B cell (primary cell): ENCODE results near the gene PCDHA11. TPM values are rescaled to one million over a fixed set of nuclear protein-coding genes. Genes with fewer than 3 reads are reported as not detected.

Experiments
- polyA plus RNA-seq: library from polyadenylated mRNA; depleted of rRNA; stranded (reverse); fragments of >200 nt; gene quantifications from 2 replicates; pipeline ENCODE4 v1.2.3, GENCODE V29; 2012
- total RNA-seq, 2 donors: library from RNA; stranded (reverse); fragments of 120-200 nt in 1 of 2; gene quantifications; 1 replicate in 1 of 2; 2 replicates in 1 of 2; pipeline versions ENCODE4 v1.2.3 to v1.2.4, GENCODE V29; 2013 to 2022

Gene PCDHA11
- total and polyA plus RNA-seq, 2 donors (not counting 1 experiment from before 2014, with no cell fraction given): not detected

Other genes with a start within 250 kb of the PCDHA11 start
- gene CD14, start 235.8 kb upstream of the PCDHA11 start, total RNA-seq: 0.97 and 1.8 TPM in 2 replicates
- gene CD14, start 235.8 kb upstream of the PCDHA11 start, polyA plus RNA-seq: 4.3 and 11.4 TPM in 2 replicates
- gene TMCO6, start 229.5 kb upstream of the PCDHA11 start, total RNA-seq: 33.3 and 36.2 TPM in 2 replicates
- gene TMCO6, start 229.5 kb upstream of the PCDHA11 start, polyA plus RNA-seq: 70.4 and 78.3 TPM in 2 replicates
- 40.7 and 41.9 TPM in 2 replicates for gene NDUFA2, start 221.3 kb upstream of the PCDHA11 start, total RNA-seq
- 45.3 and 65.9 TPM in 2 replicates for gene NDUFA2, start 221.3 kb upstream of the PCDHA11 start, polyA plus RNA-seq
- 108 and 110 TPM in 2 replicates for gene IK, start 221.1 kb upstream of the PCDHA11 start, total RNA-seq
- 54.0 and 91.0 TPM in 2 replicates for gene IK, start 221.1 kb upstream of the PCDHA11 start, polyA plus RNA-seq
- 44.7 and 46.2 TPM in 2 replicates for gene WDR55, start 204.1 kb upstream of the PCDHA11 start, total RNA-seq
- 43.4 and 55.9 TPM in 2 replicates for gene WDR55, start 204.1 kb upstream of the PCDHA11 start, polyA plus RNA-seq
- gene DND1, start 195.4 kb upstream of the PCDHA11 start, total RNA-seq: 2.5 and 3.0 TPM in 2 replicates
- 3.6 and 4.3 TPM in 2 replicates for gene DND1, start 195.4 kb upstream of the PCDHA11 start, polyA plus RNA-seq
- gene HARS1, start 177.6 kb upstream of the PCDHA11 start, total RNA-seq: 60.5 and 65.6 TPM in 2 replicates
- 32.6 and 46.1 TPM in 2 replicates for gene HARS1, start 177.6 kb upstream of the PCDHA11 start, polyA plus RNA-seq
- gene HARS2, start 177.5 kb upstream of the PCDHA11 start, total RNA-seq: 65.1 and 68.0 TPM in 2 replicates
- 27.3 and 38.0 TPM in 2 replicates for gene HARS2, start 177.5 kb upstream of the PCDHA11 start, polyA plus RNA-seq
- 55.7 and 55.8 TPM in 2 replicates for gene ZMAT2, start 168.5 kb upstream of the PCDHA11 start, total RNA-seq
- 11.2 and 18.3 TPM in 2 replicates for gene ZMAT2, start 168.5 kb upstream of the PCDHA11 start, polyA plus RNA-seq
- not detected in 2 replicates for gene PCDHA1, start 82.8 kb upstream of the PCDHA11 start, total RNA-seq
- not detected in 2 replicates for gene PCDHA1, start 82.8 kb upstream of the PCDHA11 start, polyA plus RNA-seq
- not detected in 2 replicates for gene PCDHA2, start 74.1 kb upstream of the PCDHA11 start, total RNA-seq
- gene PCDHA2, start 74.1 kb upstream of the PCDHA11 start, polyA plus RNA-seq: not detected in 2 replicates
- not detected in 2 replicates for gene PCDHA3, start 67.9 kb upstream of the PCDHA11 start, total RNA-seq
- gene PCDHA3, start 67.9 kb upstream of the PCDHA11 start, polyA plus RNA-seq: not detected in 2 replicates
- not detected in 2 replicates for gene PCDHA4, start 61.9 kb upstream of the PCDHA11 start, total RNA-seq
- not detected in 2 replicates for gene PCDHA4, start 61.9 kb upstream of the PCDHA11 start, polyA plus RNA-seq
- gene PCDHA5, start 47.3 kb upstream of the PCDHA11 start, total RNA-seq: not detected in 2 replicates
- gene PCDHA5, start 47.3 kb upstream of the PCDHA11 start, polyA plus RNA-seq: not detected in 2 replicates
- not detected in 2 replicates for gene PCDHA6, start 41.0 kb upstream of the PCDHA11 start, total RNA-seq
- not detected in 2 replicates for gene PCDHA6, start 41.0 kb upstream of the PCDHA11 start, polyA plus RNA-seq
- gene PCDHA7, start 34.7 kb upstream of the PCDHA11 start, total RNA-seq: not detected in 2 replicates
- 0.03 TPM in 1 of 2 replicates, not detected in the other for gene PCDHA7, start 34.7 kb upstream of the PCDHA11 start, polyA plus RNA-seq
- not detected in 2 replicates for gene PCDHA8, start 27.8 kb upstream of the PCDHA11 start, total RNA-seq
- gene PCDHA8, start 27.8 kb upstream of the PCDHA11 start, polyA plus RNA-seq: not detected in 2 replicates
- not detected in 2 replicates for gene PCDHA9, start 20.6 kb upstream of the PCDHA11 start, total RNA-seq
- gene PCDHA9, start 20.6 kb upstream of the PCDHA11 start, polyA plus RNA-seq: not detected in 2 replicates
- gene PCDHA10, start 13.1 kb upstream of the PCDHA11 start, total RNA-seq: not detected in 2 replicates
- not detected in 2 replicates for gene PCDHA10, start 13.1 kb upstream of the PCDHA11 start, polyA plus RNA-seq
- not detected in 2 replicates for gene PCDHA12, start 6.4 kb downstream of the PCDHA11 start, total RNA-seq
- gene PCDHA12, start 6.4 kb downstream of the PCDHA11 start, polyA plus RNA-seq: not detected in 2 replicates
- not detected in 2 replicates for gene PCDHA13, start 13.2 kb downstream of the PCDHA11 start, total RNA-seq
- not detected in 2 replicates for gene PCDHA13, start 13.2 kb downstream of the PCDHA11 start, polyA plus RNA-seq
- gene PCDHAC1, start 57.3 kb downstream of the PCDHA11 start, total RNA-seq: not detected in 2 replicates
- not detected in 2 replicates for gene PCDHAC1, start 57.3 kb downstream of the PCDHA11 start, polyA plus RNA-seq
- not detected in 2 replicates for gene PCDHAC2, start 97.5 kb downstream of the PCDHA11 start, total RNA-seq
- not detected in 2 replicates for gene PCDHAC2, start 97.5 kb downstream of the PCDHA11 start, polyA plus RNA-seq
- gene PCDHB1, start 182.4 kb downstream of the PCDHA11 start, total RNA-seq: not detected in 2 replicates
- gene PCDHB1, start 182.4 kb downstream of the PCDHA11 start, polyA plus RNA-seq: not detected in 2 replicates
- gene PCDHB2, start 225.7 kb downstream of the PCDHA11 start, total RNA-seq: not detected in 2 replicates
- gene PCDHB2, start 225.7 kb downstream of the PCDHA11 start, polyA plus RNA-seq: 0.07 TPM in 1 of 2 replicates, not detected in the other
- gene PCDHB3, start 231.5 kb downstream of the PCDHA11 start, total RNA-seq: not detected in 2 replicates
- not detected in 2 replicates for gene PCDHB3, start 231.5 kb downstream of the PCDHA11 start, polyA plus RNA-seq